ENCODE results near the gene TNFRSF11A.

DNA sequence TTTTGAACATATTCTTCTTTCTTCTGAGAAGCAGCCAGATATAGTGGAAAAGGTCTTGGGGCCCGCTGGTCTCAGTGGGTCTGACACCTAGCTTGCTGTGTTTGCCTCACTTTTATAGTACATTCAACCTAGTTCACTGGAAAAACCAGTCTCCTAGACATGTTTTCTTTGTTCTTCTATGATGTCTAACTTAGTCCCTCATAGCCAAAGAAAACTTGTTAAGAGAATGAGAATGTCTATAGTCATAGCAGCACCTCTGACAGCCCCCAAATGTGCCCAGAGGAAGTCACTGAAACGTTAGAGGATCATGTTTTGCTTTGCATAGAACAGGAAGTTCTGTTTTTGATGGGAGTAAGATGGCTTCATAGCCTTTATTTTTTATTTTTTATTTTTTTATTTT, 40.3 kb downstream of the TNFRSF11A start:
- TF ChIP-seq, protein P1, sequence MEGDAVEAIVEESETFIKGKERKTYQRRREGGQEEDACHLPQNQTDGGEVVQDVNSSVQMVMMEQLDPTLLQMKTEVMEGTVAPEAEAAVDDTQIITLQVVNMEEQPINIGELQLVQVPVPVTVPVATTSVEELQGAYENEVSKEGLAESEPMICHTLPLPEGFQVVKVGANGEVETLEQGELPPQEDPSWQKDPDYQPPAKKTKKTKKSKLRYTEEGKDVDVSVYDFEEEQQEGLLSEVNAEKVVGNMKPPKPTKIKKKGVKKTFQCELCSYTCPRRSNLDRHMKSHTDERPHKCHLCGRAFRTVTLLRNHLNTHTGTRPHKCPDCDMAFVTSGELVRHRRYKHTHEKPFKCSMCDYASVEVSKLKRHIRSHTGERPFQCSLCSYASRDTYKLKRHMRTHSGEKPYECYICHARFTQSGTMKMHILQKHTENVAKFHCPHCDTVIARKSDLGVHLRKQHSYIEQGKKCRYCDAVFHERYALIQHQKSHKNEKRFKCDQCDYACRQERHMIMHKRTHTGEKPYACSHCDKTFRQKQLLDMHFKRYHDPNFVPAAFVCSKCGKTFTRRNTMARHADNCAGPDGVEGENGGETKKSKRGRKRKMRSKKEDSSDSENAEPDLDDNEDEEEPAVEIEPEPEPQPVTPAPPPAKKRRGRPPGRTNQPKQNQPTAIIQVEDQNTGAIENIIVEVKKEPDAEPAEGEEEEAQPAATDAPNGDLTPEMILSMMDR (conservative IDR thresholded peaks at IDR 0.05) = no peak
- no peak for TF ChIP-seq EZH2 (IDR thresholded peaks at IDR 0.05; ENCODE audit: low read depth)
